Measurements from ENCODE around the gene CYB5R4.

GRCh38 chr6:83854766-83855165, 4.7 kb upstream of the CYB5R4 start:
- TF ChIP-seq CTCF (IDR thresholded peaks at IDR 0.05 in 2 of 3, conservative IDR thresholded peaks at IDR 0.05 in 1 of 3; ENCODE audit: borderline replicate concordance in 1 of 3, insufficient read depth in 1 of 3, low read depth in 2 of 3, low read length in 2 of 3) (no peak), SRF (IDR thresholded peaks at IDR 0.05; ENCODE audit: low read depth) (no peak), POLR2AphosphoS5 (IDR thresholded peaks at IDR 0.05; ENCODE audit: low read depth, low read length) (no peak), POLR2A (IDR thresholded peaks at IDR 0.05; ENCODE audit: borderline replicate concordance, extremely low read depth, insufficient read depth, insufficient read length) (no peak)

Measured in HCT116 (cell line).